GM18519 (cell line): ENCODE results near the gene SYDE1.

Source experiments
- ATAC-seq: cut with Tn5 transposase; IDR thresholded peaks from one replicate; pipeline ENCODE4 v1.9.1; 2021; ENCODE audit warnings: mild to moderate bottlenecking, moderate library complexity; ENCODE audit not compliant: unreplicated experiment, low FRiP score

The SYDE1 gene

DNA sequence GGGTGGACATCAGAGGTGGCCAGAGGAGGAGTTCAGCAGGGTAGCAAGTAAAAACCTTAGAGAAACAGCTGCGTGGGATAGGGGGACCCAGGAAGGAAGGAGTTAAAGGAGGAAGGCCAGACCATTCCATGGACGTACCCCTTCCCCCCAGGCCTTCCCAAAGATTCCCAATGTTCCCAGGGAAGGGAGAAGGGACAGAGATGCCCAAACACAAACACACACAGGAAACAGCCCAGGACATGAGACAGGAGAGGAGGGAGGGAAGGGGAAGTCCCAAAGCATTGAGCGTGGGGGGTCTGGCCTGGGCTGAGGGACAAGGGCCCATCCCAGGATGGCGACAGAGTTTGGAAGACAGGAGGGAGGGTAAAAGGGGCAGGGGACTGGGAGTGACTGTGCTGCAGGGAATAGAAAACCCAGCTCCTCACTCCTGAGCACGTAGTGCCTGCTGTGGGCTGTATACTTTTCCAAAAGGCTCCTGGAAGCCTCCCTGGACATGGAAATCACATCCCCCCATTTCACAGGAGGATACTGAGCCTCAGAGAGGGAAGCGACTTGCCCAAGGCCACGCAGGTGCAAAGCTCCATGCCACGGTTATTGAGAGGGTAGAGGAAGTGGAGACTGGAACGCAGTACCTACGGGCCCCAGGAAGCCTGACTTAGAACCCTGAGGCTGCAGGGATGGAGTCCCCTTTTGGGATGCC lies 1.1 kb downstream of the SYDE1 start:
- ATAC-seq, result no peak

- no peak for ATAC-seq
Observed at GRCh38 chr19:15108845-15109767, 1.9 kb downstream of the SYDE1 start.

DNA sequence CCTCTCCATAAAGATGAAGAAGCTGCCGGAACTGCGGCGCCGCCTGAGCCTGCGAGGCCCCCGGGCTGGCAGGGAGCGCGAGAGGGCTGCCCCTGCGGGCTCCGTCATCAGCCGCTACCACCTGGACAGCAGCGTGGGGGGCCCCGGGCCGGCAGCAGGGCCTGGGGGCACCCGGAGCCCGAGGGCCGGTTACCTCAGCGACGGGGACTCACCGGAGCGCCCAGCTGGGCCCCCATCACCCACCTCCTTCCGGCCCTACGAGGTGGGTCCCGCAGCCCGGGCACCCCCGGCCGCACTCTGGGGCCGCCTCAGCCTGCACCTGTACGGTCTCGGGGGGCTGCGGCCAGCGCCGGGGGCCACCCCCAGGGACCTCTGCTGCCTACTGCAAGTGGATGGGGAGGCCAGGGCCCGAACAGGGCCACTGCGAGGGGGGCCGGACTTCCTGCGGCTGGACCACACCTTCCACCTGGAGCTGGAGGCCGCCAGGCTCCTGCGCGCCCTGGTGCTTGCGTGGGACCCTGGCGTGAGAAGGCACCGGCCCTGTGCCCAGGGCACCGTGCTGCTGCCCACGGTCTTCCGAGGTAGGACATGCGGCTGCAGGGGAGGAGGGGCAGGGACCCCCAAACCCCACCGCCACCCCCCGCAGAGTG lies 2.7 kb downstream of the SYDE1 start:
- ATAC-seq, result no peak

DNA sequence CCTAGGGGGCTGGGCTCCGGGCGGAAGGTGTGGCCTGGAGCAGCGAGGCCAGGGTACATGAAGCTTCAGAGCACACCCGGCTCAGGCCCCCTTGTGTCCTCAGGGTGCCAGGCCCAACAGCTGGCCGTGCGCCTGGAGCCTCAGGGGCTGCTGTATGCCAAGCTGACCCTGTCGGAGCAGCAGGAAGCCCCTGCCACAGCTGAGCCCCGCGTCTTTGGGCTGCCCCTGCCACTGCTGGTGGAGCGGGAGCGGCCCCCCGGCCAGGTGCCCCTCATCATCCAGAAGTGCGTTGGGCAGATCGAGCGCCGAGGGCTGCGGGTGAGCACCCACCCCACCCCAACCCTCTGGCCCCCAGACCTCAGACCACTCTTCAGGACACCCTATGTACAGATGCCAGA lies 3.2 kb downstream of the SYDE1 start:
- no peak for ATAC-seq

DNA sequence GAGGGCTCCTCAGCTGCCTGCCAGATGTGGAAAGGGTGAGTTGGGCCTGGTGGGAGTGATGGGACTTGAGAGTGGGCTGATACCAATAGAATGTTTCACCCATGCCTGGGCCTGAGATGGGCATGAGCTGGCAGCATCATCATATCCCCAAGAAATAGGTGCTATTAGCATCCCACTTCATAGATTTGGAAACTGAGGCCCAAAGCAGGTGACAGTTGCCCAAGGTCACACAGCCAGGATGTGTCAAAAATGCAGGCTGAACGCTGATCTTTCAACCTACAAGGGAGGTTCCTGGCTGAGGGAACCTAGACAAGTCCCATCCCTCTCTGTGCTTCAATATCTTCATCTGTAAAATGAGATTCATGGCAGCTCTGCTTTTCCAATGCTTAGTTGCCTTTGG lies 4.6 kb downstream of the SYDE1 start:
- ATAC-seq, result no peak

DNA sequence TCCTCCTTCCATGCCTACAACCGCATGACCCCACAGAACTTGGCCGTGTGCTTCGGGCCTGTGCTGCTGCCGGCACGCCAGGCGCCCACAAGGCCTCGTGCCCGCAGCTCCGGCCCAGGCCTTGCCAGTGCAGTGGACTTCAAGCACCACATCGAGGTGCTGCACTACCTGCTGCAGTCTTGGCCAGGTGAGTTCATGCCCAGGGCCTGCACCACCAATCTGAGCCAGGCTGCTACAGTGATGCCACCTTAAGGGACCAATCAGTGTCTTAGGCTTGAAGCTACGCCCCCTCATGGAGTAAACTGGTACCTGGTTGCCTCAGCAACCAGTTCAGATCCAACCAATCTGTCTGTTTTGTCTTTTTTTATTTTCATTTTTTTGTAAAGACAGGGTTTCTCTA lies 5.2 kb downstream of the SYDE1 start:
- no peak for ATAC-seq

- ATAC-seq, result no peak
Observed at GRCh38 chr19:15113245-15114152, 6.3 kb downstream of the SYDE1 start.

DNA sequence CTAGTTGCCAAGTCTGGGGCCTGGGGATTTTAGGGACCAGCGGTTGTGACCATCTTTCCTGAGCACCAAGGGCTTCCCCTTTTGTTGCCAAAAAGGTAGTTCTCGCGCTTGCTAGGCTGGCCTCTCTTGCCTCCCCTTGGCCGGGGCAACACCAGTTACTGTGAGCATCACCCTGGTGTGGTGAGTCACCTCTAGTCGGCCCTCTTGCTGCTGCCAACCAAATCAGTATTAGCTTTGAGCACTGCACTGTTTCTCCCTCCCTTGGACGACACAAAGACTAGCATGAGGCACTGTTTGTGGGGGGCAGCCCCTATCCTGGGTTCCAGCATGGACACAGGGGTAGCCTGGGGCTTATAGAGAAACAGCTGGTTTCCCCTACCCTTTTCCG lies 6.9 kb downstream of the SYDE1 start:
- ATAC-seq, result no peak

DNA sequence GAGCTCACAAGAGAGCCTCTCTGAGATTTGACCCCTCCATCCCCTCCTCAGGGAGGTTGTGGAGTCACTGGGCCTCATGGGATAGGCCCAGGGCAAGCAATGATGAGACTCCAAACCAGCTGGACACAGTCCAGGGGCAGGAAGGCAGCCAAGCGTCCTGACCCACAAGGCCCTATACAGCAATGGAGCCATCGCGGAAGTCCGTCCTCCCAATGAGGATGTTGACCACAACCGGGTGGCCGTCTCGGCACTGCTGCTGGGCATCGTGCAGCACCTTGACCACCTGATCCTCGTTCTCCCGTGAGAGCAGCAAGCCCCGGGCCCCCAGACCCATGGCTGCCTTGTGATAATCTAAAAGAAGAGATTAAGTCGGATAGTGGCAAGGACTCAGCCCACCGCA lies 7.9 kb downstream of the SYDE1 start:
- no peak for ATAC-seq

DNA sequence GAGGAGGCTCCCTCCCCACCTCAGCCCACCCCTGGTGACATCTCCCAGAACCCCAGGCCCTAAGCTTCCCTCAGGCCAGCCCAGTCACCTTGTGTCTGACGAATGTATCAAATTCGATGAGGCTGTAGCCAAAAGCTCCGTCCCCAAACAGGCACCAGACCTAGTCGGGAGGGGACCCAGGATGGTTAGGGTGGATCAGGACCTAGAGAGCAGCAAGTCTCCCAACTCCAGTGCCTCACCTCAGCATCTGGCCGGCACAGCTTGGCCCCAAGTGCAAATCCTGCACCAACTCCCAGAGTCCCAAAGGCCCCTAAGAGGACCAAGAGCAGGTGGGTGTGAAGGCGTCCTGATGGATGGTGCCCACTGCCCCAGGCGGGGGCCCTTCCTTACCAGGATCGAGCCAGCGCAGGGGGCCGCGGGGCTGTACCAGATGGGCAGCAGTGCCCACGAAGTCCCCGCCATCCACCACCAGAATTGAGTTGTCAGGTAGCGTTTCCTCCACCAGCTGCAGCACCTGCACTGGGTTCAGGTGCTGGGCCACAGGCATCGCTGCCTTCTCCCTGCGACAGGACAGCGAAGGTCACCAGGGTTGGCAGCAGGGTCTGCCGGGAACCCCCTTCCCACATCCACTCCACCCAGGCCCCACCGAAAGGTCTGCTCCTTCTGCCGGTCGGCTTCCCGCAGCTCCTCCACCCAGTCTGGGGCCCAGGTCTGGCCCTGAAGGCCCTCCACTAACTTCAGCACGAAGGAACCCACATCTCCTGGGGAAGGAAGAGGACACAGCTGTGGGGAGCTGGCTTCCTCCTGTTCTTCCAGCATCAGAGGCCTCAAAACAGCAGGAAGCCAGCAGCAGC lies 8.8 kb downstream of the SYDE1 start:
- no peak for ATAC-seq

- no peak for ATAC-seq
Observed at GRCh38 chr19:15116856-15117255, 9.7 kb downstream of the SYDE1 start.

DNA sequence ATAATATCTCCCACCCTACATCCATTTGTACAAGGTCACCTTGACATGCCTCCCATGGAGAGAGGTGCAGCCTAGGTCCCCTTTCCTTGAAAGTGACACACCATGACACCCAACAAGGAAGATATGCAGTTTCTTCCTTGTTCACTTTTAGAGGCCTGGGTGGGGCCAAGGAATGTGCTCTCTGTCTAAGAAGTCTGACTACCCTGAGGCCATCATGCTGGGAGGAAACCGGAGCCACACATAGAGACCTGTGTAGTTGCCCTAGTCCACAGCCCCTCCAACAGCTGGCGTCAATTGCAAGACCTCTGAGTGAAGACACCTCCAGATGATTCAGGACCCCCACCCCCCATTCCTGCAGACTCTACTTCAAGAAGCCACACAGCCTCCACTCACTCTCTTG lies 11.0 kb downstream of the SYDE1 start:
- ATAC-seq, result no peak

DNA sequence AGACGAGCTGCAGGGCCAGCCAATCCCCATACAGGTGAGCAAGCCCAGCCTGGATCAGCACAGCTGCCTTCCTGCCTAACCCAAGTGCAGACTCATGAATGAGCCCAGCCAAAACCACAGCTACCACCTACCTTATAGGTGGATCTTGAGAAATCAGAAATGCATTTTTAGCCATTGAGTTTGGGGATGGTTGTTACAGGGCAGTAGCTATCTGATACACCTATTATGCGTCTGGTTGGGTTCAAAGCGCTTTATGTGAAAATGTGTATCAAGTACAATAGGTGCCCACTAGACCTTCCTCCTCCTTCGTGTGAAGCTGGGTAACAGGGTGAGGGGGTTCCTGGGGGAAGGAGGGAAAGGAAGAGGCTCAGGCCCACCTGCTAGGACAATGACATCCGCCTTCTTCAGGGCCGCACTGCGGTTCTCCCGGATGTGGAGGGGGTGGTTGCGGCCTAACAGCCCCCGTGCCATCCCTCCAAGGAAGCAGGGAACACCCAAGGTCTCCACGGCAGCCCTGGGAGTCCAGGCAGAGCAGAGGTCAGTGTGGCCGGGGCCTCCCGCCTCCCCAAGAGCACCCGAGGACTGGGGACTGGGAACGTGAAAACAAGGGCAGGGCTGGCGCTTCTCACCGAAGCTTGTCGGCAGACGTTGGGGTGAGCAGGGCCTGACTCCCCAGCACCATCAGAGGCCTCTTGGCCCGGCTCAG lies 11.7 kb downstream of the SYDE1 start:
- no peak for ATAC-seq

DNA sequence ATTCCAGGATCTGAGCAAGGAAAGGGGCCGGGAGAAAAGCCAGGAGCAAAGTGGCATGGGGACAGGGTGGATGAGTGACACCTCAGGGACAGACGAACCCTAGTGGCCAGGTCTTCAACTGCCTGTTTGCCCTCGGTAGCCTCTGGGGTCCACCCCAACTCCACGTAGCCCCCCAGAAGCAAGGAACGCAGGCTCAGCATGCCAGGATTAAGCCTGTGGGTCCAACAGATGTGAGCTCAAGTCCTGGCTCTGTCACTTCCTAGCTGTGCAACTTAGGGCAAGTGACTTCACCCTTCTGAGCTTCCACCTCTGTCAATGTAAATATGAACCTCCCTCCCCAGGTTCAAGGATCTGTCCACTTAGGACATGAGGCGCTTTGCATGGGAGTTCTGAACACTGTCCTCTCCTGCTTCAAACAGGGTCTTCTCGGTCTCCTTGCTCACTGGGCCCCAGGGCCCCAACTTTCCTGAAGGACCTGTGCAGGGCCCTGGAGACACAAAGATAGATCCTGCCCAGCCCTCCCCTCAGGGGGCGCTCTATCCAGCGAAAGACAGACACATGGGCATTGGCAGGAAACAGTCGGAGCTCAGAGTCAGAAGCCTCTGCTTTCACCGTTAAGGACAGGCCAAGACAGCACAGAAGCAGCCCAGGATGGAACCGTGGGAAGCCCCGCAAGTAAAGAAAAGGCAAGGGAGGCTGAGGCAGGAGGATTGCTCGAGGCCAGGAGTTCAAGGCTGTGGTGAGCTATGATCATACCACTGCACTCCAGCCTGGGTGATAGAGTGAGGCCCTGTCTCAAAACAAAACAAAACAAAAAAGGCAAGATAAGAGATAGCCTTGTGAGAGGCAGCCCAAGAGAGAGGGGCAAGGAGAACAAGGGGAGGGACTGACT lies 13.2 kb downstream of the SYDE1 start:
- no peak for ATAC-seq

DNA sequence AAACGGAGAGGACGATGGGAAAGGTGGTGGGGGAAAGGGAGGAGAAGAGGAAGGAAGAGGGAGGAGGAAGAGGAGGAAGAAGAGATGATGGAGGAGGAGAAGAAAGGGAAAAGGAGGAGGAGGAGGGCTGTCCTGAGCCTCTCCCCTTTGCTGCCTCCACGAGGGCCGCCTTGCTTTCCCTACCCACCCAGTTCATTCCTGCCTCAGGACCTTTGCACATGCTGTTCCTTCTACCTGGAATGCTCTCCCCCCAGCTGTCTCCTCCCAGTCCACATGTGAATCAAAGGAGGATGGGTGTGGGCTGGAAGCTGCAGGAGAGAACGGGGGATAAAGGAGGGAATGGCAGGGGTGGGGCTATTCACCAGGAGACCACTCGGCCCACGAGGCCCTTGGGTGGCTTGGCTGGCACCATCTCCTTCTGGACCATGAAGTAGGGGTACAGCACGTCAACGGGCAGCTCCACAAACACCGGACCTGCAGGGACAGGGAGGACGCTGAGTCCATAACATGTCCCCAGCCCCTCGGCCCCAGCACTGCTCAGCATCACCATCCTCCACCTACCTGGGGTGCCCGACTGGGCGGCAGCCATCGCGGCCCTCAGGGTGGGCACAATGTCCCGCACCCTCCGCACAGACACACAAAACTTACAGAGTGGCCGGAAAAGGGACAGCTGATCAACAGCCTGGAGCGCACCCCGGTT lies 15.3 kb downstream of the SYDE1 start:
- no peak for ATAC-seq

- ATAC-seq, result no peak
Observed at GRCh38 chr19:15123031-15123890, 16.1 kb downstream of the SYDE1 start.
